ENCODE measurements around the gene PSMC4. TPM values are rescaled to one million over a fixed set of nuclear protein-coding genes. Genes with fewer than 3 reads are reported as not detected.

The PSMC4 gene
- 312 and 327 TPM in 2 replicates for total RNA-seq (2014; rRNA removed; shearing (Covaris generic); ENCODE audit: low replicate concordance)

DNA sequence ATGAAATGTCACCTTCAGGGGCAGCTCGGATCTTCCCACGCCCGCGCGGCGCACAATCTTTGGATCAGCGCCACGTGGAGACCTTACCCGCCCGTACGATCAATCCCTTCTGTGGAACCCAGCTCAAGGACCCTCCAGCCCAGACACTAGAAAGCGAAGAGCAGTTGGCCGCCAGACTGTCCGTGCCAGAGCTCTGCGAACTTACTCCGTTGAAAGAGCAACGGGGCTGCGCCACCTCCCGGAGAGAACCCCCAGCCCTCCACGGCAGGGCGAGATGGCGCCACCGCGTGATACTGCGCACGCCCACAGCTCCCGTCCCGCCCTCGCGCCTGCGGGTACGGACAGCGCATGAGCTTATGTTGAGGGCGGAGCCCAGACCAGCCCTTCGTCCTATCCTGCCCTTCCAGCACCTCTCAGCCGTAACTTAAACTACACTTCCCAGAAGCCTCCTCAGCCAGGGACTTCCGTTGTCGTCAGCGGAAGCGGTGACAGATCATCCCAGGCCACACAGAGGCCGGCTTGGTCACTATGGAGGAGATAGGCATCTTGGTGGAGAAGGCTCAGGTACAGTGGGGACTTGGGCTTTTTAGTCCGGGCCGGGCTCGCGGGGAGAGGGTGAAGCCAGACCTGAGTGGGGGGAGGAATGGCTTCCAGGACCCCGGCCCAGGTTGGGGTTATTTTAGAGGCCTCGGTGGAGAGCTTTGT is at the start of gene PSMC4:
TSS of gene PSMC4 (plus strand) at position 491 of the 705 bp plus-strand sequence. CDS start at position 529, 38 bp downstream.
- peaks cover 40% of the 10 kb centered on the region for H3K36me3 ChIP-seq
- peak within 1 kb of the TSS; percentile 89 for H3K4me3 ChIP-seq
- no peaks in the 10 kb centered on the region; the same call in 1 of the 2 replicates for H3K9me3 ChIP-seq
- DNase-seq: peak; percentile 99
- H3K27me3 ChIP-seq: no peaks in the 10 kb centered on the region

DNA sequence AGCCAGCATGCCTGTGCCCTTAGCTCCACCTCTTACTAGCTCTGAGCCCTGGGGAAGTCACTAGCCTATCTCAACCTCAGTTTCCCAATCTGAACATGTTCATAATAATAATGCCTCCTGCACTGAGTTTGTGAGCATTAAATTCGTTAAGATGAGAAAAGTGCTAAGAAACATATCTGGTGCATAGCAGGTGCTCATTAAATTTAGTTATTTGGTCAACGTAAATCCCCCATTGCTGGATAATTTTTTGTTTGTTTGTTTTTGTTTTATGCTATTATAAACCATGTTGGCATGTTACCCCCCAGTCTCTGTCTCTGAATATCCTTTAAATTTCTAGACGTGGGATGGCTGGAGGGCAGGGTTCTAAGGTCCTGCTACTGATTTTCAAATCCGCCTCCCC is 47.1 kb upstream of the PSMC4 start:
- Histone ChIP-seq H3K27me3 (no peaks in the 10 kb centered on the region), H3K9me3 (no peaks in the 10 kb centered on the region), H3K4me3 (no peak overlapping the region), H3K36me3 (no peaks in the 10 kb centered on the region)
- no peak for DNase-seq

DNA sequence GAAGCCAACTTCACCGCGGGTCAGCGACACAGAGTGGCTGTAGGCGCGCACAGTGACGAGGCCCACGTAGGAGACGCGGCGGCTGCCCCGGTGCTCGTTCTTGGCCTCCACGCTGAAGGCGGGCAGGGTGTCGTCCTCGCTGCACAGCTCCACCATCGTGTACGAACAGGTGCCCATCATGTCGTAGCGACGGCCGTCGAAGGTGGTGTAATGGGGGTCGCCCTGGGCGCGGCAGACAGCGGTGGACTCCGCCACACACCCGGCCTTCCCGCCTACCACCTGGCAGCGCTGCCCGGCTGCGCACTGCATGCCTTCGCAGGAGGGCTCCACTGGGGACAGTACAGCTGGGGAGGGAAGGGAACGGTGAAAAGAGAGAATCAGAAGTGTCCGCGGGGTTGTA is 46.6 kb upstream of the PSMC4 start:
- DNase-seq: no peak
- Histone ChIP-seq H3K9me3 (no peaks in the 10 kb centered on the region), H3K4me3 (no peak overlapping the region), H3K36me3 (no peaks in the 10 kb centered on the region), H3K27me3 (no peaks in the 10 kb centered on the region)

DNA sequence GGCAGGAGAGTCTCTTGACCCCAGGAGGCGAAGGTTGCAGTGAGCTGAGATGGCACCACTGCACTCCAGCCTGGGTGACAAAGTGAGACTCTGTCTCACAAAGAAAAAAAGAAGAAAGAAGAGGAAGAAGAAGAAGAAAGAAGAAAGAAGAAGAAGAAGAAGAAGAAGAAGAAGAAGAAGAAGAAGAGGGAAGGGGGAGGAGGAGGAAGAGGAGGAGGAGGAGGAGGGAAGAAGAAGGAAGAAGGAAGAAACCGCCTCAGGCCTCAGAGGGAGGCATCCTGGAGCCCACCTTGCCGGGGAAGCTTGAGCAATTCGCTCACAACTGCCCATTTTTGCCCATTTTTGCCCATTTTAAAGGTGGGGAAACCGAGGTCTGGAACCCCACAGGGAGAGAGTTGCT is 46.0 kb upstream of the PSMC4 start:
- Histone ChIP-seq H3K4me3 (no peak overlapping the region), H3K9me3 (peaks cover 2% of the 10 kb centered on the region; the same call in 1 of the 2 replicates), H3K36me3 (no peaks in the 10 kb centered on the region), H3K27me3 (no peaks in the 10 kb centered on the region)
- no peak for DNase-seq

DNA sequence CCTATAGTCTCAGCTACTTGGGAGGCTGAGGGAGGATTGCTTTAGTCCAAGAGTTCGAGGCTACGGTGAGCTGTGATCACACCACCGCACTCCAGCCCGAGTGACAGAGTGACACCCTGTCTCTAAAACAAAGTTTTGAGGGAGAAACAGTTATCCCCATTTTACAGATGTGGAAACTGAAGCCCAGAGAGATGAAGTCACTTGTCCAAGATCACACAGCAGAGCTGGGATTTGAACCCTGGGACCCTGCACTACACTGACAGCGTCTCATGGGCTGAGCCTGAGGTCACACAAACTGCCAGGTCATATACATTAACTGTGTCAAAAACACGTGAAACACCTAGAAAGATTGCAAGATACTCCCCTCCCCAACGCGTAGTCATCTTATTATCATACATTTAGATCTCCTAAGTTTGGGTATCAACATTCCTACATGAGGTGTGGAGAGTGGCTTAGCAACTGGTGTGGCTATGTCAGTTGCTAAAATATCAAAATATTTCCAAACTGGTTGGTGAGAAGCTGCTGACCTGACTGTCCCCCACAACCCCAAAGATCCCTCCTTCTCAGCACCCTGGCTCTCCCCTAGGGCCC is 44.7 kb upstream of the PSMC4 start:
- Histone ChIP-seq H3K27me3 (peaks cover 2% of the 10 kb centered on the region; the same call in 1 of the 2 replicates), H3K36me3 (no peaks in the 10 kb centered on the region), H3K9me3 (peaks cover 4% of the 10 kb centered on the region; the same call in 1 of the 2 replicates), H3K4me3 (no peak overlapping the region)
- DNase-seq: no peak

DNA sequence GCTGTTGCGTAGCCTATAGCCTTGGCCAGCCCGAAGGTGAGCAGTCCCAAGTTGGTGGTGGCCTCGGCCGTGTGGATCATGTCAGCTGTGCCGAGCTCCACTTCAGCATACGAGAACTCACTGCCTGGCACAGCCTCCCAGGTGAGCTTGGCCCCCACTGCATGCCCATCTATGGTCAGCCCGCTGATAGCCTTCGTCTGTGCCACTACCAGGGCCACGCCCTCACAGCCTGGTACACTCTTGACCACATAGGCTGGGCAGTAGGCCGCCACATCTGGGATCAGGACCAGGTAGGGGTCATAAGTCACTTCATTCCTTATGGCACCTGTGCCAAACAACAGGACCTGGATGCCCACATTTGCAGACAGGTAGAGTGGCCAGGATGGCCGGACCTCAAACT is 43.9 kb upstream of the PSMC4 start:
- Histone ChIP-seq H3K4me3 (no peak overlapping the region), H3K9me3 (peaks cover 4% of the 10 kb centered on the region; the same call in 1 of the 2 replicates), H3K36me3 (no peaks in the 10 kb centered on the region), H3K27me3 (peaks cover 6% of the 10 kb centered on the region; the same call in 1 of the 2 replicates)
- no peak for DNase-seq

DNA sequence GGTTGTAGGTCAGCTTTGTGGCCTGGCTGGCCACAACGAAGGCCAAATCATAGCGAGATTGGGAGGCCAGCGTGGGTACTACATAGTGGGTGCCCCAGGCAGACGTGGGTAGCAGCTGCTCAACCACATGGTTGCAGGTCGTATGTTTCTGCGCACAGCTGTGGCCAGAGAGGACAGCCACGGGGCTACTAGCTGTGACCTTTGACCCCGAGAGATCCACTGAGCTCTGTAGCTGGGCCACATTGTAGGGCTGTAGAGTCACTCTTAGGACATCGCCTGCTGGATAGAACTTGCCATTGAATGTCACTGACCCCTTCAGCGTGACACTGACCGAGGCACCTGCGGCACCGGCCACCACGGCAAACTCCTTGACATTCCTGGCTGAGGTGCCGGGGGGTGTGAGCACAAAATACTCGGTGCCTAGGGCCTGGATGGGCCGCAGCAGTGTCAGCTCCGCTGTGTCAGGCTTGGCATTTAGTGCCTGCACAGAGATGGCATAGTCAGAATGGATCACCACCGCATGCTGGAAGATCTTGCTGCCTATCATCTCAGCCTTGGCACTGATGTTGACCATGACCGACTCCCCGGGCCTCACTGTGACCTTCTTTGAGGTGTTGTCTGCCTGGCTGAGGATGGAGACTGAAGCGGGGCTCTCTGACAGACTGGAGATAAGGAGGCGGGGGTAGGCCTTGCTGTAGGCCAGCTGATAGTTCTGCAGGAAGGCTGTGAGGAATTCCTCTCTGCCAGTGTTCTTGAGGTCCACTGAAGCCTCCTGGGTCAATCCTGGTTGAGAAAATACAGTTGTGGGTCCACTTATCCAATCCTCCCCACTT is 43.2 kb upstream of the PSMC4 start:
- DNase-seq: no peak
- Histone ChIP-seq H3K36me3 (no peaks in the 10 kb centered on the region), H3K27me3 (peaks cover 6% of the 10 kb centered on the region; the same call in 1 of the 2 replicates), H3K4me3 (no peak overlapping the region), H3K9me3 (peaks cover 4% of the 10 kb centered on the region; the same call in 1 of the 2 replicates)

DNA sequence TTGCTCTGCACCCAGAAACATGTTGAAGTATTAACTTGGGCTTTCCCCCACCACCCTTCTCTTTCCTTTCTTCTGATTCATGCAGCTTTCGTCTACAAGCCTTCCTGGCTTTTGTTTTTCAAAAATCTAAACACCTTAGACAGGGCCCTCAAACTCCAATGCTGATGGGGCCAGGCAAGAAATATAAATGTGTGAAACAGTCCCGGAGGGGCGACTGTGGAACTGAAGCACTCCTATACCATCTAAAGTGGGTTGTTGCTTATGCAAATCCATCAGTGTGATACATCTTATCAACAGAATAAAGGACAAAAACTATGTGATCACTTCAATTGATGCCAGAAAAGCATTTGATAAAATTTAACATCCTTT is 42.6 kb upstream of the PSMC4 start:
- H3K27me3 ChIP-seq: peaks cover 8% of the 10 kb centered on the region; the same call in 1 of the 2 replicates
- H3K9me3 ChIP-seq: peaks cover 4% of the 10 kb centered on the region; the same call in 1 of the 2 replicates
- no peak for DNase-seq
- H3K4me3 ChIP-seq: no peak overlapping the region
- no peaks in the 10 kb centered on the region for H3K36me3 ChIP-seq

DNA sequence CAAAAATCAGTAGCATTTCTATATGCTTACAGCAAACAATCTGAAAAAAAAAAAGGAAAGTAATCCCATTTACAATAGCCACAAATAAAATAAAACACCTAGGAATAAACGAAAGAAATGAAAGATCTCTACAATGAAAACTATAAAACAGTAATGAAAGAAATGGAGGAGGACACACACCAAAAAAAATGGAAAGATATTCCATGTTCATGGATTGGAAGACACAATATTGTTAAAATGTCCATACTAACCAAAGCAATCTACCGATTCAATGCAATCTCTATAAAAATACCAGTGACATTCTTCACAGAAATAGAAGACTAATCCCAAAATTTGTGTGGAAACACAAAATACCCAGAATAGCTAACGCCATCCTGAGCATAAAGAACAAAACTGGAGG is 41.2 kb upstream of the PSMC4 start:
- H3K27me3 ChIP-seq: peaks cover 9% of the 10 kb centered on the region
- no peak for DNase-seq
- peaks cover 4% of the 10 kb centered on the region; the same call in 1 of the 2 replicates for H3K9me3 ChIP-seq
- no peaks in the 10 kb centered on the region for H3K36me3 ChIP-seq
- no peak overlapping the region for H3K4me3 ChIP-seq

DNA sequence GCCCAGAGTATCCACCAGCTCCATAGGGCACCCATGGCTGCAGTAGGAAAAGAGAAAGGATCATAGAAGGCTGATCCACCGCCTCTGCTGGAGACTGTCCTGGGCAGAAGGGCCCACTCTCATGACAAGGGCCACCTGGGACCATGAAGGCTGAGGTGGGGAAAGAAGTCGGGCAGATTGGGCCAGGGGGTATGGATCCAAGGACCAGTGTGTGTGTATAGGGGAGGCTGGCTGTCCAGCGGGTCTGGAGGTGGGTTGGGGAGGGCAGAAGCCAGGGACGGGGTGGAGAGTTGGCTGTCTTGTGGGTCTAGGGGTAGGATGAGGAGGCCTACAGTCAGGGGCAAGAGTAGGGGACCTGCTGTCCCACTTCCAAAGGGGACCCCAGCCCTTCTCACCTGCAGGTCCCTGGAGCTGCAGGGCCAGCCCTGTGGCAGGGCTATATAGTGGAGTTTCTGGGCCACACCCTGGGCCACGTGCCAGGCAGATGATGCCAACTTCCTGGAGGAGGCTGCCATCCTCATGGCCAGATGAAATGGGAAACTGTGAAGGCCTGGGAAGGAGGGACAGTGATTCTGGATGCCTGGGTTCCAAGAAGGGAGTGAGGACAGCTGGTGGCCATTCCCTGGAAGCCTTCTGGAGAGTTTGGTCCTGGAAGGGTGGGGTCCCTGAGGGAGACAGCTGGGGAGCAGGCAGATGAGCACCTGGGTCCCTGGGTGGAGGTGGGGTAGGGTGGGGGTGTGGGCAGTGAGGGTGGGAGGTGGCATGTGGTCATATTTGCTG is 36.2 kb upstream of the PSMC4 start, which contains the start of gene FCGBP:
TSS of gene FCGBP (minus strand) at position 51 of the 780 bp plus-strand sequence.
- H3K9me3 ChIP-seq: peaks cover 4% of the 10 kb centered on the region; the same call in 1 of the 2 replicates
- H3K36me3 ChIP-seq: no peaks in the 10 kb centered on the region
- DNase-seq: peak; percentile 34
- H3K27me3 ChIP-seq: peaks cover 9% of the 10 kb centered on the region
- H3K4me3 ChIP-seq: no peak within 1 kb of the TSS

DNA sequence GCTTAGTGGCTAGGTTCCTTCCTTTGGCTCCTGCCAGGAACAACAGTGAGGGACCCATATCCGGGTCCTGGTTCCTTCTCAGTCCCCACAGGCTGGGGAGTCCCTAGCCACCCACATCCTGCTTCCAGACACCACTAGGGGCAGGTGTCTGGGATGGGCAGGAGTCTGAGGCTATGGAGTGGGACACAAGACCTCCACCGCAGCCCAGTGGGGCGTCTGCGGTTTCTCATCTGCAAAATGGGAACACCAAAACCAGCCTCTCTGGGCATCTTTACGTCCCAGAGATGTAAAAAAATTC is 35.7 kb upstream of the PSMC4 start:
- Histone ChIP-seq H3K4me3 (no peak overlapping the region), H3K36me3 (no peaks in the 10 kb centered on the region), H3K9me3 (peaks cover 2% of the 10 kb centered on the region; the same call in 1 of the 2 replicates), H3K27me3 (peaks cover 9% of the 10 kb centered on the region)
- DNase-seq: no peak

DNA sequence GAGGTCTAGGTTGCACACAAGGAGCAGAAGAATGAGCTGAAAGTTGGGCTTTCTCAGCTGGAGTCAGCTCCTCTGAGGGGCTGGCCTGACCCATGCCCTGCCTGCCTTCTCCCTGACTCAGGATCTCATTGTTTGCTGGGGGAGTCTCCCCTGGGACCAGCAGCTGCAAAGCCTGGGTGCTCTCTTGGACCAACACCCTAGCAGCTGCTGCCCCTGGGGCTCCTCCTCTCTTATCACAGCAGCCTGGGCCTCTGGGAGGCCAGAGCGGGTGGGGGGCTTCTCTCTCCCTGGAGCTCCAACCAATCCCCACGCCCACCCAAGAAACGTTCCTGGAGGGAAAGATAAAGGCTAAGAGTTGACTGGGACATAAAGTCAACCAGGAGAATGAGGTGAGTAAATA is 34.9 kb upstream of the PSMC4 start:
- Histone ChIP-seq H3K4me3 (no peak overlapping the region), H3K27me3 (peaks cover 9% of the 10 kb centered on the region), H3K36me3 (no peaks in the 10 kb centered on the region), H3K9me3 (peaks cover 4% of the 10 kb centered on the region; the same call in 1 of the 2 replicates)
- DNase-seq: no peak

DNA sequence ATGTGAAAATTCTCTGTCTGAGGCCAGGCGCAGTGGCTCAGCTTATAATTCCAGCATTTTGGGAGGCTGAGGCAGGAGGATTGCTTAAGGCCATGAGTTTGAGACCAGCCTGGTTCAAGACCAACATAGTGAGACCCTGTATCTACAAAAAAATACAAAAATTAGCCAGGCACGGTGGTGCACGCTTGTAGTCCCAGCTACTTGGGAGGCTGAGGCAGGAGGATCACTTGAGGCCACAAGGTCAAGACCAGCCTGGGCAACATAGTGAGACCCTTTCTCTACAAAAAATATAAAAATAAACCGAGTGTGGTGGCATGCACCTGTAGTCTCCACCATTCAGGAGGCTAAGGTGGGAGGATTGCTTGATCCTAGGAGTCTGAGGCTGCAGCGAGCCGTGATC is 34.3 kb upstream of the PSMC4 start:
- Histone ChIP-seq H3K36me3 (no peaks in the 10 kb centered on the region), H3K27me3 (peaks cover 4% of the 10 kb centered on the region), H3K4me3 (no peak overlapping the region), H3K9me3 (peaks cover 4% of the 10 kb centered on the region; the same call in 1 of the 2 replicates)
- DNase-seq: no peak

DNA sequence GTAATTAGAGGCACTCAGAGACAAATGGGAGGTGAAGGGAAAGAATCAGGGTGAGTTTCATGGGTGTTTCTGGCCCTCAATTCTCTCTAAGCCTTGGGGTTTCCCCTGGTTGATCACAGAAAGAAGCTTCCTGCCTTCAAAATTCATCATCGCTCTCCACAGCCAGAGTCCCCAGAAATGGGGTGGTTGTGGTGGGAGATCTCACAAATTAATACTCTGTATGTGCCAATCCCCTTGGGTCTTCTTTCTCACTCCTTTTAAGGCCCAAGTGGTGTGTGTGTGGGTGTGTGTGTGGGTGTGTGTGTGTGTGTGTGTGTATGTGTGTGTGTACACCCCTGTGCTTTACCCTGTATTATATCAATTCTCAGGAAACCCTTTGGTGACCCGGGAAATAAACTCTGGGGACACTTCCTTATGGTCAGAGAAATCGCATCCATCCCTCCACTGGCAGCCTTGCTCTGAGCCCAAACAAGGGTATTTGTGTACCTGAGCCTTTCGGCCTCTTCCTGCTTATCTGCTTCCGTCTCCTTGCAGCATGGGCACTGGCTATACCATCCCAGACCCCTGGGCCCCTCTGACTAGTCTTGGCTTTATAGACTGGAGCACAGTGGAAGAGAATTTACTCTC is 33.8 kb upstream of the PSMC4 start:
- DNase-seq: no peak
- Histone ChIP-seq H3K27me3 (peaks cover 3% of the 10 kb centered on the region), H3K36me3 (no peaks in the 10 kb centered on the region), H3K4me3 (no peak overlapping the region), H3K9me3 (peaks cover 4% of the 10 kb centered on the region; the same call in 1 of the 2 replicates)

DNA sequence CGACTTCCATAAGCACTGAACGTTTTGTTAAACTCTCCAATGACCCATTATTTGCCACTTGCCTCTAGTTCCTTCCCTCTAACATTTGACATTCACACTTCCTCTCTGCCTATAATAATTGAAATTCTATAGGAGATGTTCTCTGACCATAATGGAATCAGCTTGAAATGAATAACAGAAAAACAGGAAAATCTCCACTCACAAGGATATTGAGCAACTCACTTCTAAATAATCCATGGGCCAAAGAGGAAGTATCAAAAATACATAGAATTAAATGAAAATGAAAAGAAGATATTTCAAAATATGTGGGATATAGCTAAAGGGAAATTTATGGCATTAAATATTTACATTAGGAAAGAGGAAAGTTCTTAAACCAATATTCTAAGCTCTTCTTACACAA is 33.2 kb upstream of the PSMC4 start:
- H3K4me3 ChIP-seq: no peak overlapping the region
- peaks cover 4% of the 10 kb centered on the region; the same call in 1 of the 2 replicates for H3K9me3 ChIP-seq
- H3K27me3 ChIP-seq: peaks cover 3% of the 10 kb centered on the region
- no peaks in the 10 kb centered on the region for H3K36me3 ChIP-seq
- no peak for DNase-seq

DNA sequence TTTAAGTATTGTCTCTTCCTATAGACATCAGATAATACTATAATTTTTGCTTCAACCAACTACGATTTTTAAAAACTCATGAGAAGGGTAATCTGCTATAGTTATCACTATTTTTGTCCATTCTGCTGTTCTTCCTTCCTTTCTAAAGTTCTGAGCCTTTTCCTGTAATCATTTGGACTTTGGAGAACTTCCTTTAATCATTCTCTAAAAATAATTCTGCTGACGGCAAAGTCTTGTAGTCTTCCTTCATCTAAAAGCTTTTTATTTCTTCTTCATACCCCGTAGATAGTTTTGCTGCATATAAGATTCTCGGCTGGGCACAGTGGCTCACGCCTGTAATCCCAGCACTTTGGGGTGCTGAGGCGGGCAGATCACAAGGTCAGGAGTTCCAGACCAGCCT is 31.4 kb upstream of the PSMC4 start:
- no peak for DNase-seq
- Histone ChIP-seq H3K36me3 (no peaks in the 10 kb centered on the region), H3K4me3 (no peak overlapping the region), H3K9me3 (peaks cover 4% of the 10 kb centered on the region; the same call in 1 of the 2 replicates), H3K27me3 (no peaks in the 10 kb centered on the region)

Measured in MG63 (cell line).